OCI-LY7 (cell line): ENCODE results near the gene YTHDF2.

Experiments used
- EZH2phosphoT487 ChIP-seq: fragments of 200-600 bp; sonication (generic); IDR thresholded peaks from 2 replicates; pipeline ENCODE4 v1.6.1; 2018; ENCODE audit warnings: low read depth, borderline replicate concordance, mild to moderate bottlenecking, mixed run types, antibody characterized with exemption, low read length, moderate library complexity, mixed read lengths
- TF ChIP-seq, protein P1 (sequence below): fragments of 200-600 bp; sonication (generic); conservative IDR thresholded peaks from 2 replicates; pipeline ENCODE4 v1.5.1; 2014; ENCODE audit warnings: mild to moderate bottlenecking, antibody characterized with exemption, low read length, moderate library complexity, mixed read lengths

DNA sequence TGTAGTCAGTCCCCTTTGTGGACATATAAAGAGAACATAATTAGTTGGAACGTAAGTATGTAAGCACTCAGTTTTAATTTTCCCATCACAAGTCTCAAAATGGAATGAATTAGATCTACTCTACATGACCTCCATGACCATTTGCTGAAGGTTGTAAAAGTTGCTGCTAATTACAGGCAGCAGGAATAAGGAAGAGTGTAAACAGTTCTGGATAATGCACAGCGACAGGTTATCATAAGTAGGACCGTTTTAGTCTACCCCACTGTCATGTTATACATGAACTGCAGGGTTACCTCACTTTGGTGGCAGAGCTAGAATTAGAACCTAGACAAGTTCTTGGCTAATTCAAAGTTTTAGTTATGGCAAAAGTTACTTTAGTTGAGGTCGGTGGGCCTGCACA lies 21.7 kb downstream of the YTHDF2 start:
- TF ChIP-seq, protein P1, sequence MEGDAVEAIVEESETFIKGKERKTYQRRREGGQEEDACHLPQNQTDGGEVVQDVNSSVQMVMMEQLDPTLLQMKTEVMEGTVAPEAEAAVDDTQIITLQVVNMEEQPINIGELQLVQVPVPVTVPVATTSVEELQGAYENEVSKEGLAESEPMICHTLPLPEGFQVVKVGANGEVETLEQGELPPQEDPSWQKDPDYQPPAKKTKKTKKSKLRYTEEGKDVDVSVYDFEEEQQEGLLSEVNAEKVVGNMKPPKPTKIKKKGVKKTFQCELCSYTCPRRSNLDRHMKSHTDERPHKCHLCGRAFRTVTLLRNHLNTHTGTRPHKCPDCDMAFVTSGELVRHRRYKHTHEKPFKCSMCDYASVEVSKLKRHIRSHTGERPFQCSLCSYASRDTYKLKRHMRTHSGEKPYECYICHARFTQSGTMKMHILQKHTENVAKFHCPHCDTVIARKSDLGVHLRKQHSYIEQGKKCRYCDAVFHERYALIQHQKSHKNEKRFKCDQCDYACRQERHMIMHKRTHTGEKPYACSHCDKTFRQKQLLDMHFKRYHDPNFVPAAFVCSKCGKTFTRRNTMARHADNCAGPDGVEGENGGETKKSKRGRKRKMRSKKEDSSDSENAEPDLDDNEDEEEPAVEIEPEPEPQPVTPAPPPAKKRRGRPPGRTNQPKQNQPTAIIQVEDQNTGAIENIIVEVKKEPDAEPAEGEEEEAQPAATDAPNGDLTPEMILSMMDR = no peak
- TF ChIP-seq EZH2phosphoT487 = no peak
